NT2/D1 (cell line): ENCODE measurements around the gene TMOD1.

Experiments
- SUZ12 ChIP-seq: IDR thresholded peaks from 2 replicates; pipeline ENCODE4 v1.6.1; 2011; ENCODE audit not compliant: insufficient read length, insufficient read depth; ENCODE audit errors: extremely low read depth
- YY1 ChIP-seq: IDR thresholded peaks from 2 replicates; pipeline ENCODE4 v1.6.1; 2011; ENCODE audit not compliant: insufficient read length, insufficient read depth
- ZNF274 ChIP-seq: IDR thresholded peaks from 2 replicates; pipeline ENCODE4 v1.6.1; 2011; ENCODE audit warnings: mild to moderate bottlenecking, low read depth, low read length

DNA sequence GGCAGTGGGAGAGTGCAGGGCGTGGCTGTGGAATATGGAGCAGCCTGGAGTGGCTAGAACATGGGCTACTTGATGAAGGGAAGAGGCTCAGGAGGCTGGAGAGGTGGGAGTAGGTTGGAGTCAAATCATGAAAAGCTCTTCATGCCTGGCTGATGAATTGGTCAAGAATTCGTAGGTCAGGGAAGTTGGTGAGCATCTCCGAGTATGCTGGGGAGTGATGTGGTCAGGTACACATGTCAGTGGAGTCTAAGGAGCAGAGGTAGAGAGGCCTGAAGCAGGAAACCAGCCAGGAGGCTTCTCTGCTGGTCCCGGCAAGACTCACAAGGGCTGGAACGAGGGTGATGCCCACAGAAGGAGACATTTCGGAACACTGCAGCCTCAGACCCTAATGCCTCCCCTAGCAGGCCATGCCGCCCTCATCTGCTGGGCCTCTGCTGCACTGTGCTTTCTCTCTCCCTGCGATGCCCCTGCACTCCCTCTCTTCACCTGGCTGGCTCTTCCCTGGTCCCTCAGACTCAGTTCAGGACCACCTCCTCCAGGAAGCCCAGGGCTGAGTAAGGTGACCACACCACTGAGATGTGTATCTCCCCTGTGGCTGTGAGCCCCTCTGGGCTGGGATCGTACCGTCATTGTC is 33.6 kb downstream of the TMOD1 start:
- TF ChIP-seq SUZ12, result no peak
- no peak for TF ChIP-seq ZNF274
- TF ChIP-seq YY1, result no peak
